Smooth muscle cell (in vitro differentiated cells): ENCODE measurements around the gene FAS. TPM values are rescaled to one million over a fixed set of nuclear protein-coding genes. Genes with fewer than 3 reads are reported as not detected.

ENCODE experiments used
- DNase-seq: peaks from one replicate; lab custom pipeline; 2025; ENCODE audit not compliant: unreplicated experiment; lab: John Stamatoyannopoulos, UW
- H2AFZ ChIP-seq: fragments of 200-600 bp; sonication (generic); 2 replicates; pipeline ENCODE4 v1.6.0; 2016; ENCODE audit warnings: antibody characterized with exemption, low read depth, mild to moderate bottlenecking
- H3F3A ChIP-seq: fragments of 200-600 bp; sonication (generic); 2 replicates; pipeline ENCODE4 v1.6.0; 2017; ENCODE audit warnings: antibody characterized with exemption, low read depth
- H3K27ac ChIP-seq: fragments of 200-600 bp; sonication (generic); 2 replicates; pipeline ENCODE4 v1.5.1; 2016; ENCODE audit warnings: low read depth, mild to moderate bottlenecking
- H3K27me3 ChIP-seq: fragments of 200-600 bp; sonication (generic); 2 replicates; pipeline ENCODE4 v1.6.1; 2016; ENCODE audit warnings: low read depth, mild to moderate bottlenecking
- H3K36me3 ChIP-seq: fragments of 200-600 bp; sonication (generic); 2 replicates; pipeline ENCODE4 v1.5.1; 2016; ENCODE audit warnings: low read depth
- H3K4me1 ChIP-seq: fragments of 200-600 bp; sonication (generic); 2 replicates; pipeline ENCODE4 v1.5.1; 2016; ENCODE audit warnings: low read depth
- H3K4me2 ChIP-seq: fragments of 200-600 bp; sonication (generic); 2 replicates; pipeline ENCODE4 v1.6.0; 2016; ENCODE audit warnings: mild to moderate bottlenecking
- H3K4me3 ChIP-seq: fragments of 200-600 bp; sonication (generic); 2 replicates; pipeline ENCODE4 v1.5.1; 2016; ENCODE audit warnings: mild to moderate bottlenecking
- H3K79me2 ChIP-seq: fragments of 200-600 bp; sonication (generic); 2 replicates; pipeline ENCODE4 v1.6.0; 2016; ENCODE audit warnings: low read depth, mild to moderate bottlenecking
- H3K9ac ChIP-seq: fragments of 200-600 bp; sonication (generic); 2 replicates; pipeline ENCODE4 v1.6.0; 2016; ENCODE audit warnings: low read depth
- H3K9me3 ChIP-seq: fragments of 200-600 bp; sonication (generic); replicated peaks from 2 replicates; pipeline ENCODE4 v1.5.1; 2016; ENCODE audit warnings: low read depth
- H4K20me1 ChIP-seq: fragments of 200-600 bp; sonication (generic); 2 replicates; pipeline ENCODE4 v1.6.0; 2016; ENCODE audit warnings: low read depth
- CTCF ChIP-seq: fragments of 200-600 bp; sonication (generic); IDR thresholded peaks from 2 replicates; pipeline ENCODE4 v1.5.1; 2017; ENCODE audit warnings: borderline replicate concordance, mild to moderate bottlenecking, antibody characterized with exemption; ENCODE audit not compliant: insufficient read depth, poor library complexity, severe bottlenecking
- WGBS: methylation state at CpG from one replicate; pipeline ENCODE4 v1.1.7; 2016; ENCODE audit warnings: low lambda C conversion rate; 5-methylcytosine and 5-hydroxymethylcytosine counted together
- polyA plus RNA-seq: library from polyadenylated mRNA; unstranded; fragments of >200 nt; fragmentation: Nextera tagmentation; extraction: Ambion mirVana; gene quantifications from 2 replicates; pipeline ENCODE4 v1.2.1, GENCODE V29; 2016
- total RNA-seq: library from RNA; depleted of rRNA; stranded (reverse); fragments of >200 nt; gene quantifications from 2 replicates; pipeline ENCODE4 v1.2.3, GENCODE V29; 2014

FAS gene
- total and polyA plus RNA-seq, 2 experiments from 2014 or later: 14.4 to 21.8 TPM

- no peak overlapping the region for H3K4me2 ChIP-seq
- H3K79me2 ChIP-seq: peaks cover 4% of the 10 kb centered on the region
- H3K9me3 ChIP-seq: no peaks in the 10 kb centered on the region
- H3K4me3 ChIP-seq: no peak overlapping the region
- H2AFZ ChIP-seq: no peak overlapping the region
- no peak for DNase-seq
- no peaks in the 10 kb centered on the region for H3K27me3 ChIP-seq
- H3K27ac ChIP-seq: no peak overlapping the region
- 96% methylated on average over 1 of the region's 1 CpG for WGBS
- no peak overlapping the region for H3K9ac ChIP-seq
- H3K4me1 ChIP-seq: no peaks in the 10 kb centered on the region
- no peaks in the 10 kb centered on the region for H3F3A ChIP-seq
- H4K20me1 ChIP-seq: no peaks in the 10 kb centered on the region
- no peaks in the 10 kb centered on the region for H3K36me3 ChIP-seq
- TF ChIP-seq CTCF: no peak
Measured at GRCh38 chr10:88999625-89000024, 9.0 kb downstream of the FAS start.

- no peak overlapping the region for H3K4me2 ChIP-seq
- H3K27ac ChIP-seq: no peak overlapping the region
- no peak overlapping the region for H3K4me3 ChIP-seq
- H3K9me3 ChIP-seq: no peaks in the 10 kb centered on the region
- no peak overlapping the region for H2AFZ ChIP-seq
- no peaks in the 10 kb centered on the region for H3K27me3 ChIP-seq
- H3K4me1 ChIP-seq: no peaks in the 10 kb centered on the region
- no peaks in the 10 kb centered on the region for H3K79me2 ChIP-seq
- no peak for DNase-seq
- H4K20me1 ChIP-seq: no peaks in the 10 kb centered on the region
- WGBS: 89% methylated on average over 5 of the region's 5 CpGs
- H3K9ac ChIP-seq: no peak overlapping the region
- H3F3A ChIP-seq: no peaks in the 10 kb centered on the region
- no peak for TF ChIP-seq CTCF
- no peaks in the 10 kb centered on the region for H3K36me3 ChIP-seq
Measured at GRCh38 chr10:89001024-89001728, 10.6 kb downstream of the FAS start.

- Histone ChIP-seq H3K4me2 (no peak overlapping the region), H3K4me1 (no peaks in the 10 kb centered on the region), H3K9ac (no peak overlapping the region), H3K27me3 (no peaks in the 10 kb centered on the region), H3K9me3 (no peaks in the 10 kb centered on the region), H3K27ac (no peak overlapping the region), H3K4me3 (no peak overlapping the region), H2AFZ (no peak overlapping the region), H3K36me3 (no peaks in the 10 kb centered on the region), H3K79me2 (no peaks in the 10 kb centered on the region), H3F3A (no peaks in the 10 kb centered on the region), H4K20me1 (no peaks in the 10 kb centered on the region)
- no peak for TF ChIP-seq CTCF
- DNase-seq: no peak
- WGBS: 86% methylated on average over 4 of the region's 4 CpGs
Measured at GRCh38 chr10:89001729-89002072, 11.1 kb downstream of the FAS start.
